A673 (cell line): Measurements from ENCODE around the gene FAHD2A.
"Not testable (repeated sequence)": the region's sequence is repeated elsewhere in the genome, so short reads cannot be mapped to it uniquely, and the experiment has no call there.

Experiments
- CTCF ChIP-seq: fragments of 300-800, 200-600 bp; sonication (generic); conservative IDR thresholded peaks from 2 replicates; pipeline ENCODE4 v1.5.1; 2017; ENCODE audit warnings: low read depth, mild to moderate bottlenecking, antibody characterized with exemption, low read length, moderate library complexity, mixed read lengths
- EZH2 ChIP-seq: fragments of 200-600 bp; sonication (generic); IDR thresholded peaks from 2 replicates; pipeline ENCODE4 v1.6.1; 2017; ENCODE audit warnings: borderline replicate concordance, low read depth, mild to moderate bottlenecking, mixed read lengths, antibody characterized with exemption, low read length; ENCODE audit not compliant: poor library complexity, severe bottlenecking

GRCh38 chr2:95427196-95427867, 24.8 kb downstream of the FAHD2A start:
- TF ChIP-seq CTCF, EZH2: not testable (repeated sequence)
